PC-9 (cell line): ENCODE measurements around the gene PDE4B. TPM values are rescaled to one million over a fixed set of nuclear protein-coding genes. Genes with fewer than 3 reads are reported as not detected.
"Not testable (repeated sequence)": the region's sequence is repeated elsewhere in the genome, so short reads cannot be mapped to it uniquely, and the experiment has no call there.

Experiments used
- BruUV-seq: library from RNA; stranded (reverse); fragments of 400-500 nt; replicated peaks from 2 replicates; lab custom pipeline; 2021; lab: Mats Ljungman, UMichigan
- CTCF ChIA-PET: fragments of 300-600 bp; sonication (Branson Sonifier 250); formaldehyde crosslinking; loops from one replicate; lab custom pipeline; 2022; ENCODE audit warnings: antibody characterized with exemption; lab: Charles Lee
- POLR2A ChIA-PET: fragments of 300-600 bp; sonication (Branson Sonifier 250); formaldehyde crosslinking; loops from one replicate; lab custom pipeline; 2022; ENCODE audit warnings: antibody characterized with exemption; ENCODE audit not compliant: unreplicated experiment; lab: Charles Lee
- DNase-seq, 2 experiments: peaks; one replicate each; pipeline versions ENCODE4 v3.0.0 to v3.0.0-alpha.2; 2015 to 2022; ENCODE audit warnings: mixed read lengths in 1 of 2
- H2AFZ ChIP-seq: fragments of 200-600 bp; sonication (generic); 2 replicates; pipeline ENCODE4 v1.8.1; 2017; ENCODE audit warnings: antibody characterized with exemption
- H3F3A ChIP-seq: fragments of 200-600 bp; sonication (generic); 2 replicates; pipeline ENCODE4 v1.8.1; 2017; ENCODE audit warnings: antibody characterized with exemption, mild to moderate bottlenecking, low read depth; ENCODE audit not compliant: insufficient read depth
- H3K27ac ChIP-seq: fragments of 200-600 bp; sonication (generic); 2 replicates; pipeline ENCODE4 v1.6.1; 2016; ENCODE audit warnings: mixed run types
- H3K27me3 ChIP-seq: fragments of 200-600 bp; sonication (generic); 2 replicates; pipeline ENCODE4 v1.6.1; 2016; ENCODE audit warnings: low read depth, mixed run types; ENCODE audit not compliant: insufficient read depth
- H3K36me3 ChIP-seq: fragments of 200-600 bp; sonication (generic); 2 replicates; pipeline ENCODE4 v1.6.1; 2016; ENCODE audit warnings: low read depth, mixed run types
- H3K4me1 ChIP-seq: fragments of 200-600 bp; sonication (generic); replicated peaks from 2 replicates; pipeline ENCODE4 v1.6.1; 2016; ENCODE audit warnings: mixed run types; ENCODE audit not compliant: insufficient read depth
- H3K4me2 ChIP-seq: fragments of 200-600 bp; sonication (generic); 2 replicates; pipeline ENCODE4 v1.6.1; 2017; ENCODE audit warnings: mixed run types
- H3K4me3 ChIP-seq: fragments of 200-600 bp; sonication (generic); 2 replicates; pipeline ENCODE4 v1.6.1; 2016; ENCODE audit warnings: mixed run types
- H3K79me2 ChIP-seq: fragments of 200-600 bp; sonication (generic); 2 replicates; pipeline ENCODE4 v1.6.1; 2017; ENCODE audit warnings: low read depth, mixed run types
- H3K9me2 ChIP-seq: fragments of 200-600 bp; sonication (generic); 2 replicates; pipeline ENCODE4 v1.8.1; 2017; ENCODE audit warnings: mild to moderate bottlenecking; ENCODE audit not compliant: insufficient read depth
- H3K9me3 ChIP-seq: fragments of 200-600 bp; sonication (generic); 2 replicates; pipeline ENCODE4 v1.8.1; 2016; ENCODE audit warnings: low read depth; ENCODE audit not compliant: insufficient read depth
- H4K20me1 ChIP-seq: fragments of 200-600 bp; sonication (generic); 2 replicates; pipeline ENCODE4 v1.8.1; 2017; ENCODE audit not compliant: insufficient read depth
- CTCF ChIP-seq: fragments of 200-600 bp; sonication (generic); conservative IDR thresholded peaks from 2 replicates; pipeline ENCODE4 v1.6.1; 2017; ENCODE audit warnings: mixed run types, antibody characterized with exemption, mild to moderate bottlenecking, moderate library complexity
- EZH2 ChIP-seq: fragments of 200-600 bp; sonication (generic); IDR thresholded peaks from 2 replicates; pipeline ENCODE4 v1.8.0; 2017; ENCODE audit warnings: antibody characterized with exemption, low read depth
- intact Hi-C: fragments of 100-400 bp; cut with micrococcal nuclease; formaldehyde crosslinking; loops from one replicate; pipeline ENCODE4 v1.10.0; 2022; ENCODE audit not compliant: unreplicated experiment
- total RNA-seq: library from RNA; stranded (reverse); gene quantifications from 2 replicates; pipeline ENCODE4 v1.2.3, GENCODE V29; 2021

PDE4B gene
- total RNA-seq, 1 experiment from 2014 or later, result 1.3 TPM

GRCh38 chr1:66135161-66135560, 342.5 kb downstream of the PDE4B start:
- Histone ChIP-seq H3K27me3 (no peaks in the 10 kb centered on the region), H3K4me1 (no peaks in the 10 kb centered on the region), H3K4me2 (no peak overlapping the region), H3K27ac (no peak overlapping the region), H3F3A (no peaks in the 10 kb centered on the region), H2AFZ (no peak overlapping the region), H3K79me2 (no peaks in the 10 kb centered on the region), H4K20me1 (no peaks in the 10 kb centered on the region), H3K9me2 (no peaks in the 10 kb centered on the region), H3K36me3 (no peaks in the 10 kb centered on the region), H3K4me3 (no peak overlapping the region), H3K9me3 (no peaks in the 10 kb centered on the region)
- BruUV-seq, result no TSS peak
- TF ChIP-seq EZH2 (no peak), CTCF (no peak)
- DNase-seq, result no peak
- ChIA-PET CTCF (no interaction called here), POLR2A (no interaction called here)
- intact Hi-C loops, result no loop called here

DNA sequence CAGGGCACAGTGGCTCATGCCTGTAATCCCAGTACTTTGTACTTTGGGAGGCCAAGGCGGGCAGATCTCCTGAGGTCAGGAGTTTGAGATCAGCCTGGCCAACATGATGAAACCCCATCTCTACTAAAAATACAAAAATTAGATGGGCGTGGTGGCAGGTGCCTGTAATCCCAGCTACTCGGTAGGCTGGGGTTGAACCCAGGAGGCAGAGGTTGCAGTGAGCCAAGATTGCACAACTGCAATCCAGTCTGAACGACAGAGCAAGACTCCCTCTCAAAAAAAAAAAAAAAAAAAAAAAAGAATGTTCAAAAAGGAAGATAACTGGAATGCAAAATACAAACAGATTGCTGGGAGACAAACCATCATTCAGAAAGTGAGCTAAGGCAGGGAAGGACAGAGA, 343.7 kb downstream of the PDE4B start:
- H3K27ac ChIP-seq, H3F3A ChIP-seq, CTCF ChIA-PET, H3K4me3 ChIP-seq, H3K4me1 ChIP-seq, BruUV-seq, H3K9me2 ChIP-seq, intact Hi-C loops, H3K36me3 ChIP-seq, H3K27me3 ChIP-seq, H3K79me2 ChIP-seq, H4K20me1 ChIP-seq, H3K4me2 ChIP-seq, H2AFZ ChIP-seq, DNase-seq, H3K9me3 ChIP-seq, POLR2A ChIA-PET: not testable (repeated sequence)

GRCh38 chr1:66137235-66137634, 344.5 kb downstream of the PDE4B start:
- no peaks in the 10 kb centered on the region for H3K27me3 ChIP-seq
- no peak for DNase-seq
- ChIA-PET POLR2A (no interaction called here), CTCF (no interaction called here)
- TF ChIP-seq CTCF (no peak), EZH2 (no peak)
- no TSS peak for BruUV-seq
- no peak overlapping the region for H2AFZ ChIP-seq
- no peak overlapping the region for H3K4me3 ChIP-seq
- no peak overlapping the region for H3K27ac ChIP-seq
- no peaks in the 10 kb centered on the region for H3K79me2 ChIP-seq
- no peak overlapping the region for H3K4me2 ChIP-seq
- no peaks in the 10 kb centered on the region for H3K9me3 ChIP-seq
- H4K20me1 ChIP-seq, result no peaks in the 10 kb centered on the region
- no peaks in the 10 kb centered on the region for H3K4me1 ChIP-seq
- intact Hi-C loops, result no loop called here
- no peaks in the 10 kb centered on the region for H3K36me3 ChIP-seq
- H3K9me2 ChIP-seq, result no peaks in the 10 kb centered on the region
- no peaks in the 10 kb centered on the region for H3F3A ChIP-seq

DNA sequence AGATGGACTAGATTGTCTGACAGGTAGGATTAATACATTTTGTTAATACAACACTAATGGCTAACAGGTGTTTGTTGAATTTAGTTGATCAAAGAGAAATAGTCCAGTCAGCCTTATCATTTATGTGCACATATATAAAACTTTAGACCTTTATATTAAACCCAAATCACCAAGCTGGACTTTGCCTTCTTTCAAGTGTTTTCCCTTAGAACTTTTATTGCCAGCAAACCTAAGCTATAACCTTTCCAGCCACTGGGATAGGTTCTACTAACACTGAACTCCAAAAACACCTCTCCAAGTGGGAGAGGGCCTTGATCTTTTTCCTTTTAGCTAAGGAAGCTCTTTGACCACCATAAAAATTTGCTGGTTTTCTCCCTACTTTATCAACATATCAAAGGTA, 345.9 kb downstream of the PDE4B start:
- H3K4me2 ChIP-seq, result no peak overlapping the region
- BruUV-seq, result no TSS peak
- no peaks in the 10 kb centered on the region for H3K4me1 ChIP-seq
- H3K4me3 ChIP-seq, result no peak overlapping the region
- DNase-seq, result no peak
- H3K9me2 ChIP-seq, result no peaks in the 10 kb centered on the region
- intact Hi-C loops, result no loop called here
- H4K20me1 ChIP-seq, result no peaks in the 10 kb centered on the region
- no peaks in the 10 kb centered on the region for H3K79me2 ChIP-seq
- no peak overlapping the region for H3K27ac ChIP-seq
- TF ChIP-seq CTCF (no peak), EZH2 (no peak)
- POLR2A ChIA-PET, result no interaction called here
- no peaks in the 10 kb centered on the region for H3K9me3 ChIP-seq
- H3F3A ChIP-seq, result no peaks in the 10 kb centered on the region
- CTCF ChIA-PET, result no interaction called here
- H2AFZ ChIP-seq, result no peak overlapping the region
- no peaks in the 10 kb centered on the region for H3K36me3 ChIP-seq
- no peaks in the 10 kb centered on the region for H3K27me3 ChIP-seq
